H1 (cell line): ENCODE results near the gene CSTF3. TPM values are rescaled to one million over a fixed set of nuclear protein-coding genes. Genes with fewer than 3 reads are reported as not detected.

Experiments
- CTCF ChIA-PET: fragments of 300-600 bp; sonication (Branson Sonifier 250); formaldehyde crosslinking; loops from one replicate; lab custom pipeline; 2021; ENCODE audit not compliant: partially characterized antibody; lab: Charles Lee
- POLR2A ChIA-PET: fragments of 300-600 bp; sonication (Branson Sonifier 250); formaldehyde crosslinking; loops from one replicate; lab custom pipeline; 2021; ENCODE audit warnings: inconsistent platforms; ENCODE audit not compliant: partially characterized antibody; lab: Charles Lee
- DNase-seq, 2 experiments: peaks; one replicate each; pipeline versions ENCODE4 v3.0.0 to v3.0.0-alpha.2; 2010 to 2022; ENCODE audit warnings: low spot score in 2 of 2, low read depth in 1 of 2, mixed read lengths in 1 of 2
- FAIRE-seq: peaks from 2 replicates; lab custom pipeline; 2011; peaks lifted over from hg19 to GRCh38; lab: Jason Lieb, UNC
- H2AFZ ChIP-seq: 2 replicates; pipeline ENCODE4 v1.8.1; 2012; ENCODE audit warnings: low read length, inconsistent platforms
- H2AK5ac ChIP-seq: 2 replicates; pipeline ENCODE4 v1.6.1; 2013; ENCODE audit warnings: low read depth, low read length
- H2BK120ac ChIP-seq: replicated peaks from 2 replicates; pipeline ENCODE3; 2013; ENCODE audit warnings: low read depth, low read length, inconsistent platforms
- H2BK12ac ChIP-seq: 2 replicates; pipeline ENCODE4 v1.6.1; 2013; ENCODE audit warnings: low read depth, low read length
- H2BK15ac ChIP-seq: 2 replicates; pipeline ENCODE4 v1.6.1; 2013; ENCODE audit warnings: low read length
- H2BK20ac ChIP-seq: 2 replicates; pipeline ENCODE4 v1.6.1; 2013; ENCODE audit warnings: low read length
- H2BK5ac ChIP-seq: 2 replicates; pipeline ENCODE4 v1.6.1; 2013; ENCODE audit warnings: low read depth, low read length
- H3K14ac ChIP-seq: 2 replicates; pipeline ENCODE4 v1.6.1; 2013; ENCODE audit warnings: inconsistent platforms; ENCODE audit not compliant: insufficient read length
- H3K18ac ChIP-seq: 2 replicates; pipeline ENCODE4 v1.6.1; 2013; ENCODE audit warnings: low read length; ENCODE audit errors: extremely low read depth
- H3K23ac ChIP-seq: 2 replicates; pipeline ENCODE4 v1.6.1; 2013; ENCODE audit warnings: inconsistent platforms; ENCODE audit not compliant: insufficient read length
- H3K23me2 ChIP-seq: 2 replicates; pipeline ENCODE4 v1.6.1; 2013; ENCODE audit warnings: low read depth, low read length
- H3K27ac ChIP-seq: 2 replicates; pipeline ENCODE4 v1.6.1; 2011; ENCODE audit warnings: low read depth, low read length, inconsistent platforms
- H3K27me3 ChIP-seq, 4 experiments: replicated peaks in 1 of 4; 1 replicate in 1 of 4; 2 replicates in 3 of 4; pipeline versions ENCODE4 v1.6.1 to v1.8.1; 2011 to 2013; ENCODE audit warnings: low read length in 3 of 4, mild to moderate bottlenecking in 3 of 4, inconsistent platforms in 2 of 4, mixed read lengths in 2 of 4, moderate library complexity in 1 of 4; ENCODE audit not compliant: control insufficient read depth in 3 of 4, insufficient read depth in 3 of 4; ENCODE audit errors: extremely low read depth in 1 of 4
- H3K36me3 ChIP-seq, 4 experiments: 2 replicates each; pipeline versions ENCODE4 v1.6.1 to v1.8.1; 2011 to 2013; ENCODE audit warnings: mild to moderate bottlenecking in 4 of 4, low read length in 3 of 4, moderate library complexity in 2 of 4, control low read depth in 1 of 4, inconsistent platforms in 1 of 4; ENCODE audit not compliant: insufficient read depth in 4 of 4, control insufficient read depth in 2 of 4
- H3K4ac ChIP-seq: replicated peaks from 2 replicates; pipeline ENCODE3; 2013; ENCODE audit warnings: low read length, low read depth, mixed read lengths, inconsistent platforms; ENCODE audit not compliant: insufficient read length
- H3K4me1 ChIP-seq, 4 experiments: replicated peaks in 1 of 4; 1 replicate in 1 of 4; 2 replicates in 3 of 4; pipeline versions ENCODE4 v1.6.1 to v1.8.1; 2011 to 2013; ENCODE audit warnings: low read length in 3 of 4, inconsistent platforms in 2 of 4, mixed read lengths in 1 of 4; ENCODE audit not compliant: insufficient read depth in 4 of 4, control insufficient read depth in 3 of 4
- H3K4me2 ChIP-seq, 2 experiments: 2 replicates each; pipeline versions ENCODE4 v1.6.1 to v1.8.1; 2011 to 2013; ENCODE audit warnings: low read depth in 2 of 2, low read length in 2 of 2, control low read depth in 1 of 2, inconsistent platforms in 1 of 2, mild to moderate bottlenecking in 1 of 2; ENCODE audit not compliant: insufficient read depth in 1 of 2
- H3K4me3 ChIP-seq, 4 experiments: fragments of 200-600, 300-600 bp in 1 of 4; sonication (generic), shearing (Covaris generic), sonication (Bioruptor Twin) in 1 of 4; 2 replicates each; pipeline versions ENCODE4 v1.5.1 to v1.8.1; 2011 to 2016; ENCODE audit warnings: low read length in 4 of 4, low read depth in 3 of 4, control low read depth in 2 of 4, inconsistent platforms in 2 of 4, mild to moderate bottlenecking in 2 of 4, mixed read lengths in 1 of 4, moderate library complexity in 1 of 4; ENCODE audit not compliant: insufficient read depth in 2 of 4; ENCODE audit errors: extremely low read depth in 1 of 4
- H3K56ac ChIP-seq: replicated peaks from 2 replicates; pipeline ENCODE3; 2013; ENCODE audit warnings: low read depth, mild to moderate bottlenecking, mixed read lengths, low read length, inconsistent platforms; ENCODE audit not compliant: insufficient read length
- H3K79me1 ChIP-seq: 2 replicates; pipeline ENCODE4 v1.6.1; 2013; ENCODE audit warnings: low read depth, low read length, control low read depth
- H3K79me2 ChIP-seq, 2 experiments: 2 replicates each; pipeline versions ENCODE4 v1.6.1 to v1.8.1; 2012 to 2013; ENCODE audit warnings: low read length in 2 of 2, mild to moderate bottlenecking in 2 of 2, inconsistent platforms in 1 of 2; ENCODE audit not compliant: insufficient read depth in 2 of 2, control insufficient read depth in 1 of 2
- H3K9ac ChIP-seq, 4 experiments: replicated peaks in 1 of 4; 1 replicate in 1 of 4; 2 replicates in 3 of 4; pipeline versions ENCODE4 v1.6.1 to v1.8.1; 2011 to 2013; ENCODE audit warnings: low read depth in 3 of 4, low read length in 3 of 4, control low read depth in 2 of 4, mild to moderate bottlenecking in 2 of 4, moderate library complexity in 2 of 4, inconsistent platforms in 1 of 4; ENCODE audit errors: extremely low read depth in 1 of 4
- H3K9me3 ChIP-seq, 2 experiments: 2 replicates each; pipeline versions ENCODE4 v1.6.1 to v1.8.1; 2012 to 2013; ENCODE audit warnings: mild to moderate bottlenecking in 2 of 2, moderate library complexity in 2 of 2, control low read depth in 1 of 2, inconsistent platforms in 1 of 2, low read depth in 1 of 2, low read length in 1 of 2, mixed read lengths in 1 of 2; ENCODE audit not compliant: insufficient read depth in 2 of 2
- H4K20me1 ChIP-seq, 2 experiments: replicated peaks in 1 of 2; 2 replicates each; pipeline versions ENCODE3 to v1.8.1; 2011 to 2013; ENCODE audit warnings: inconsistent platforms in 2 of 2, low read length in 2 of 2, mild to moderate bottlenecking in 1 of 2; ENCODE audit not compliant: insufficient read depth in 2 of 2, control insufficient read depth in 1 of 2
- H4K5ac ChIP-seq: 2 replicates; pipeline ENCODE4 v1.6.1; 2013; ENCODE audit warnings: low read length, low read depth, mixed read lengths, inconsistent platforms; ENCODE audit not compliant: insufficient read length
- H4K8ac ChIP-seq: 2 replicates; pipeline ENCODE4 v1.8.0; 2013; ENCODE audit warnings: mild to moderate bottlenecking, moderate library complexity, low read length, inconsistent platforms; ENCODE audit not compliant: insufficient read depth; ENCODE audit errors: extremely low read depth
- H4K91ac ChIP-seq: replicated peaks from 2 replicates; pipeline ENCODE3; 2013; ENCODE audit warnings: low read length, mixed read lengths, inconsistent platforms; ENCODE audit not compliant: insufficient read length
- CBX8 ChIP-seq: fragments of 300-800, 300-1000 bp; sonication (generic); IDR thresholded peaks from 2 replicates; pipeline ENCODE4 v1.7.1; 2016; ENCODE audit warnings: low read depth, low read length, borderline replicate concordance
- CREB1 ChIP-seq: IDR thresholded peaks from 2 replicates; pipeline ENCODE4 v1.6.1; 2012; ENCODE audit warnings: inconsistent platforms
- E2F6 ChIP-seq: IDR thresholded peaks from 2 replicates; pipeline ENCODE4 v1.6.1; 2012; ENCODE audit warnings: inconsistent platforms
- EGR1 ChIP-seq: IDR thresholded peaks from 2 replicates; pipeline ENCODE4 v1.6.1; 2011; ENCODE audit warnings: low read depth, low read length, borderline replicate concordance
- FOSL1 ChIP-seq: IDR thresholded peaks from 2 replicates; pipeline ENCODE4 v1.6.1; 2011; ENCODE audit warnings: mild to moderate bottlenecking, low read depth, low read length, moderate library complexity; ENCODE audit not compliant: insufficient read depth
- JUN ChIP-seq: IDR thresholded peaks from 2 replicates; pipeline ENCODE4 v1.6.1; 2011; ENCODE audit warnings: low read depth, mild to moderate bottlenecking, improper control_type of control experiment, low read length
- MAFK ChIP-seq: IDR thresholded peaks from 2 replicates; pipeline ENCODE4 v1.6.1; 2012; ENCODE audit warnings: low read depth, mild to moderate bottlenecking, improper control_type of control experiment, low read length
- MAX ChIP-seq: IDR thresholded peaks from 2 replicates; pipeline ENCODE4 v1.6.1; 2012; ENCODE audit warnings: inconsistent platforms
- SIN3A ChIP-seq, 2 experiments: IDR thresholded peaks in 1 of 2; conservative IDR thresholded peaks in 1 of 2; 2 replicates each; pipeline ENCODE4 v1.6.1; 2011 to 2012; ENCODE audit warnings: low read length in 2 of 2, improper control_type of control experiment in 1 of 2, low read depth in 1 of 2, mild to moderate bottlenecking in 1 of 2
- SIRT6 ChIP-seq: IDR thresholded peaks from one replicate; pipeline ENCODE4 v1.7.1; 2012; ENCODE audit warnings: low read length, inconsistent platforms
- SP1 ChIP-seq: IDR thresholded peaks from 2 replicates; pipeline ENCODE4 v1.6.1; 2011; ENCODE audit warnings: low read depth, low read length
- YY1 ChIP-seq: IDR thresholded peaks from 2 replicates; pipeline ENCODE4 v1.6.1; 2011; ENCODE audit warnings: low read depth, mild to moderate bottlenecking, low read length
- WGBS, 2 experiments: shearing (Covaris generic) in 1 of 2; methylation state at CpG; one replicate each; pipeline versions ENCODE4 v1.1.6 to v1.1.7; 2013 to 2015; ENCODE audit warnings: low lambda C conversion rate in 2 of 2, mixed read lengths in 2 of 2, inconsistent platforms in 1 of 2, low coverage in 1 of 2, missing lambda C conversion rate in 1 of 2; ENCODE audit not compliant: insufficient replicate concordance in 2 of 2, insufficient coverage in 1 of 2, insufficient read length in 1 of 2; ENCODE audit errors: extremely low coverage in 1 of 2, missing lambda C conversion rate in 1 of 2; 5-methylcytosine and 5-hydroxymethylcytosine counted together
- polyA plus RNA-seq, 7 experiments: library from polyadenylated mRNA; depleted of rRNA in 3 of 7; stranded (reverse) in 5 of 7; unstranded in 2 of 7; fragments of >200 nt in 5 of 7; fragments of 200-250 nt in 2 of 7; gene quantifications; 1 replicate in 5 of 7; 2 replicates in 1 of 7; 4 replicates in 1 of 7; pipeline versions ENCODE4 v1.2.1 to v1.2.3, GENCODE V29; 2011 to 2013; ENCODE audit warnings: missing spikeins in 2 of 7, mixed read lengths in 2 of 7
- total RNA-seq: library from RNA; stranded (reverse); fragmentation: NEBNext Ultra II Directional; extraction: Animal tissue kit (Norgen Biotek cat#: 25700); gene quantifications from 2 replicates; pipeline ENCODE4 v1.2.1, GENCODE V29; 2021

CSTF3 gene
- total and polyA plus RNA-seq, 2 of the 8 experiments (the other 6 are each of a cell fraction or from before 2014, with no cell fraction given): 22.3 to 54.7 TPM

GRCh38 chr11:33158596-33159275, 2.5 kb downstream of the CSTF3 start:
- Histone ChIP-seq H3K9me3 (no peaks in the 10 kb centered on the region; a peak in 1 of 4 replicates), H4K91ac (no peak overlapping the region), H3K56ac (no peak overlapping the region), H4K5ac (no peak overlapping the region), H2BK15ac (no peak overlapping the region), H3K18ac (no peak overlapping the region), H3K79me1 (no peaks in the 10 kb centered on the region), H3K14ac (no peak overlapping the region), H3K4me3 (peak overlapping the region; percentile 2 to 99 (median 49); a peak in 3 of 8 replicates), H2AK5ac (no peak overlapping the region), H3K23ac (no peak overlapping the region), H3K79me2 (peaks cover 60 to 85% of the 10 kb centered on the region in 2 experiments), H3K4me2 (peak overlapping the region; percentile 71 to 80), H3K27me3 (no peaks in the 10 kb centered on the region), H3K9ac (no peak overlapping the region), H2AFZ (no peak overlapping the region), H3K27ac (no peak overlapping the region), H3K36me3 (peaks cover 0 to 4% (median 0%) of the 10 kb centered on the region in 4 experiments; a peak in 1 of 8 replicates), H3K23me2 (peaks cover 2% of the 10 kb centered on the region), H2BK120ac (no peak overlapping the region), H2BK5ac (no peak overlapping the region), H3K4ac (no peak overlapping the region), H4K20me1 (peaks cover 18 to 39% of the 10 kb centered on the region in 2 experiments), H2BK12ac (no peak overlapping the region), H3K4me1 (peaks cover 0 to 14% (median 1%) of the 10 kb centered on the region in 4 experiments; a peak in 1 of 7 replicates), H4K8ac (no peak overlapping the region), H2BK20ac (no peak overlapping the region)
- ChIA-PET CTCF (no interaction called here), POLR2A (interaction anchor here (0.8 to 4.0 kb wide), 6 partner anchors 12 to 174 kb away, joined by 3 to 46 read pairs (median 4); no protein-coding TSS in a partner anchor)
- WGBS, 2 experiments: 79% methylated on average over 5 of the region's 5 CpGs; no CpG with 5 or more reads in 1 of the 2 experiments
- no peak for FAIRE-seq
- DNase-seq: no peak
- TF ChIP-seq EGR1 (no peak), MAFK (no peak), SIN3A (conservative IDR thresholded peaks at IDR 0.05 in 1 of 2, IDR thresholded peaks at IDR 0.05 in 1 of 2; ENCODE audit: low read depth in 1 of 2, low read length in 2 of 2) (no peak), SIRT6 (no peak), SP1 (no peak), CREB1 (no peak), E2F6 (no peak), YY1 (no peak), JUN (no peak), FOSL1 (no peak), CBX8 (no peak), MAX (no peak)
